SK-N-SH treated with all-trans-retinoic acid at 6 μM for 48 hours (cell line): Measurements from ENCODE around the gene HSPG2.

Source experiments
- ATAC-seq: fragments of 200-7000 bp; cut with Tn5 transposase; 3 replicates; pipeline ENCODE4 v1.9.1; 2020; ENCODE audit warnings: mild to moderate bottlenecking, moderate library complexity
- ARNTL ChIP-seq: fragments of 450-650 bp; formaldehyde crosslinking; IDR thresholded peaks from 2 replicates; pipeline ENCODE4 v1.5.0; 2020; ENCODE audit warnings: low read depth, mild to moderate bottlenecking, moderate library complexity, borderline replicate concordance
- BACH2 ChIP-seq: fragments of 250-450 bp; sonication (Bioruptor Pico); IDR thresholded peaks from 2 replicates; pipeline ENCODE4 v1.9.0; 2021; ENCODE audit warnings: mild to moderate bottlenecking, borderline replicate concordance
- CREB5 ChIP-seq: fragments of 250-450 bp; sonication (Bioruptor Pico); IDR thresholded peaks from 2 replicates; pipeline ENCODE4 v1.5.1; 2020; ENCODE audit warnings: low read depth, mild to moderate bottlenecking, moderate library complexity
- CSRNP3 ChIP-seq: fragments of 250-450 bp; sonication (Bioruptor Pico); IDR thresholded peaks from 2 replicates; pipeline ENCODE4 v1.5.1; 2021; ENCODE audit warnings: mild to moderate bottlenecking, moderate library complexity
- ESRRG ChIP-seq: fragments of 250-450 bp; sonication (Bioruptor Pico); IDR thresholded peaks from 2 replicates; pipeline ENCODE4 v1.6.1; 2021; ENCODE audit warnings: mild to moderate bottlenecking
- GLIS3 ChIP-seq: fragments of 250-450 bp; sonication (Bioruptor Pico); IDR thresholded peaks from 2 replicates; pipeline ENCODE4 v1.5.0; 2020; ENCODE audit warnings: mild to moderate bottlenecking, moderate library complexity
- ISL1 ChIP-seq: fragments of 250-450 bp; sonication (Bioruptor Pico); IDR thresholded peaks from 2 replicates; pipeline ENCODE4 v2.1.2; 2022; ENCODE audit warnings: mild to moderate bottlenecking, moderate library complexity
- OSR1 ChIP-seq: fragments of 250-450 bp; sonication (Bioruptor Pico); IDR thresholded peaks from 2 replicates; pipeline ENCODE4 v1.8.0; 2022; ENCODE audit warnings: moderate library complexity, mild to moderate bottlenecking, inconsistent platforms
- PATZ1 ChIP-seq: fragments of 250-450 bp; sonication (Bioruptor Pico); IDR thresholded peaks from 2 replicates; pipeline ENCODE4 v1.8.0; 2020; ENCODE audit warnings: mild to moderate bottlenecking, moderate library complexity, borderline replicate concordance
- POU6F1 ChIP-seq: fragments of 250-450 bp; sonication (Bioruptor Pico); IDR thresholded peaks from 2 replicates; pipeline ENCODE4 v1.8.0; 2021; ENCODE audit warnings: low read depth, mild to moderate bottlenecking, moderate library complexity, borderline replicate concordance
- PPARA ChIP-seq: fragments of 250-450 bp; sonication (Bioruptor Pico); IDR thresholded peaks from 2 replicates; pipeline ENCODE4 v1.5.0; 2020; ENCODE audit warnings: mild to moderate bottlenecking, borderline replicate concordance
- RARB ChIP-seq: fragments of 250-450 bp; sonication (Bioruptor Pico); IDR thresholded peaks from 2 replicates; pipeline ENCODE4 v1.8.0; 2021; ENCODE audit warnings: mild to moderate bottlenecking, moderate library complexity
- SNAI2 ChIP-seq: fragments of 250-450 bp; sonication (Bioruptor Pico); IDR thresholded peaks from 2 replicates; pipeline ENCODE4 v1.5.0; 2020; ENCODE audit warnings: mild to moderate bottlenecking, moderate library complexity
- TCF4 ChIP-seq: fragments of 250-450 bp; sonication (Bioruptor Pico); IDR thresholded peaks from 2 replicates; pipeline ENCODE4 v1.8.0; 2021; ENCODE audit warnings: mild to moderate bottlenecking, moderate library complexity, borderline replicate concordance
- TSHZ2 ChIP-seq: fragments of 250-450 bp; sonication (Bioruptor Pico); IDR thresholded peaks from 2 replicates; pipeline ENCODE4 v1.5.0; 2020; ENCODE audit warnings: mild to moderate bottlenecking, moderate library complexity
- ZC3H10 ChIP-seq: fragments of 250-450 bp; sonication (Bioruptor Pico); IDR thresholded peaks from 2 replicates; pipeline ENCODE4 v1.5.1; 2021; ENCODE audit warnings: mild to moderate bottlenecking, moderate library complexity
- ZFP3 ChIP-seq: fragments of 250-450 bp; sonication (Bioruptor Pico); IDR thresholded peaks from 2 replicates; pipeline ENCODE4 v1.5.0; 2020; ENCODE audit warnings: mild to moderate bottlenecking, moderate library complexity
- ZFP30 ChIP-seq: fragments of 450-650 bp; formaldehyde crosslinking; IDR thresholded peaks from 2 replicates; pipeline ENCODE4 v1.5.0; 2022; ENCODE audit warnings: mild to moderate bottlenecking, moderate library complexity
- ZNF70 ChIP-seq: fragments of 450-650 bp; formaldehyde crosslinking; IDR thresholded peaks from 2 replicates; pipeline ENCODE4 v1.5.0; 2020; ENCODE audit warnings: mild to moderate bottlenecking, moderate library complexity
- ZNF8 ChIP-seq: fragments of 450-650 bp; formaldehyde crosslinking; IDR thresholded peaks from 2 replicates; pipeline ENCODE4 v1.5.0; 2020; ENCODE audit warnings: mild to moderate bottlenecking, moderate library complexity

Gene HSPG2

GRCh38 chr1:21961337-21961736 is 24.2 kb upstream of the HSPG2 start:
- peak; percentile 38; the same call in 2 of the 3 replicates for ATAC-seq
- TF ChIP-seq BACH2 (CRISPR knock-in tag) (no peak), ISL1 (CRISPR knock-in tag) (no peak), TSHZ2 (CRISPR knock-in tag) (no peak), TCF4 (CRISPR knock-in tag) (peak; percentile 46; the same call in 1 of the 2 replicates), RARB (CRISPR knock-in tag) (no peak)

- peak; percentile 85 for ATAC-seq
- TF ChIP-seq CREB5 (CRISPR knock-in tag), result no peak
- peak; percentile 98 for TF ChIP-seq ZNF70 (CRISPR knock-in tag)
Observed at GRCh38 chr1:21956720-21957552, 19.8 kb upstream of the HSPG2 start.

- ATAC-seq, result no peak
- no peak for TF ChIP-seq ZFP30 (CRISPR knock-in tag)
Observed at GRCh38 chr1:21955501-21956281, 18.6 kb upstream of the HSPG2 start.

- TF ChIP-seq ZFP30 (CRISPR knock-in tag) (no peak), ZNF8 (CRISPR knock-in tag) (no peak), ZFP3 (CRISPR knock-in tag) (no peak), SNAI2 (CRISPR knock-in tag) (no peak), ARNTL (CRISPR knock-in tag) (no peak), CSRNP3 (CRISPR knock-in tag) (no peak), TCF4 (CRISPR knock-in tag) (no peak), RARB (CRISPR knock-in tag) (no peak), OSR1 (CRISPR knock-in tag) (no peak), ESRRG (CRISPR knock-in tag) (no peak), ZC3H10 (CRISPR knock-in tag) (no peak), TSHZ2 (CRISPR knock-in tag) (no peak), ZNF70 (CRISPR knock-in tag) (no peak), PPARA (CRISPR knock-in tag) (no peak), GLIS3 (CRISPR knock-in tag) (no peak), POU6F1 (CRISPR knock-in tag) (no peak), ISL1 (CRISPR knock-in tag) (no peak), PATZ1 (no peak)
- no peak for ATAC-seq
Observed at GRCh38 chr1:21955058-21955457, 17.9 kb upstream of the HSPG2 start.
